Activated CD8-positive, alpha-beta T cell treated with anti-CD3 and anti-CD28 coated beads for 36 hours (primary cell): ENCODE data around the gene FAM107A. TPM values are rescaled to one million over a fixed set of nuclear protein-coding genes. Genes with fewer than 3 reads are reported as not detected.

Source experiments
- ATAC-seq: fragments of 200-7000 bp; cut with Tn5 transposase; one replicate; pipeline ENCODE4 v1.10.0; 2021; ENCODE audit warnings: mild to moderate bottlenecking, moderate library complexity
- CTCF ChIA-PET: fragments of 350-600 bp; sonication (Branson Sonifier 250); formaldehyde crosslinking; loops from one replicate; lab custom pipeline; 2021; ENCODE audit warnings: antibody characterized with exemption; lab: Charles Lee
- POLR2A ChIA-PET: fragments of 350-600 bp; sonication (Branson Sonifier 250); formaldehyde crosslinking; loops from one replicate; lab custom pipeline; 2021; ENCODE audit warnings: antibody characterized with exemption; lab: Charles Lee
- DNase-seq: peaks from one replicate; pipeline ENCODE4 v3.0.0-alpha.2; 2020
- H3K27ac Mint-ChIP-seq: one replicate; pipeline ENCODE4 v1.8.0; 2021; ENCODE audit warnings: mild to moderate bottlenecking, mixed read lengths
- H3K27me3 Mint-ChIP-seq: one replicate; pipeline ENCODE4 v1.8.0; 2021; ENCODE audit warnings: mixed read lengths
- H3K36me3 Mint-ChIP-seq: one replicate; pipeline ENCODE4 v1.8.0; 2021; ENCODE audit warnings: low read depth, mixed read lengths
- H3K4me1 Mint-ChIP-seq: one replicate; pipeline ENCODE4 v1.8.0; 2021; ENCODE audit warnings: low read depth, mixed read lengths
- H3K4me3 Mint-ChIP-seq: one replicate; pipeline ENCODE4 v1.8.0; 2021; ENCODE audit warnings: mild to moderate bottlenecking, moderate library complexity, mixed read lengths
- H3K9me3 Mint-ChIP-seq: one replicate; pipeline ENCODE4 v1.8.0; 2021; ENCODE audit warnings: mixed read lengths
- intact Hi-C: fragments of 100-400 bp; cut with micrococcal nuclease; formaldehyde crosslinking; loops from one replicate; pipeline ENCODE4 v1.10.0; 2022
- total RNA-seq, 2 experiments: library from RNA; stranded (reverse); gene quantifications; one replicate each; pipeline ENCODE4 v1.2.3, GENCODE V29; 2021
- TF ChIP-seq, protein P1 (sequence below): fragments of 200-600 bp; IDR thresholded peaks from one replicate; pipeline ENCODE4 v1.8.0; 2022; ENCODE audit warnings: antibody characterized with exemption, mild to moderate bottlenecking

FAM107A gene
- total RNA-seq, 2 experiments from 2014 or later: not detected

DNA sequence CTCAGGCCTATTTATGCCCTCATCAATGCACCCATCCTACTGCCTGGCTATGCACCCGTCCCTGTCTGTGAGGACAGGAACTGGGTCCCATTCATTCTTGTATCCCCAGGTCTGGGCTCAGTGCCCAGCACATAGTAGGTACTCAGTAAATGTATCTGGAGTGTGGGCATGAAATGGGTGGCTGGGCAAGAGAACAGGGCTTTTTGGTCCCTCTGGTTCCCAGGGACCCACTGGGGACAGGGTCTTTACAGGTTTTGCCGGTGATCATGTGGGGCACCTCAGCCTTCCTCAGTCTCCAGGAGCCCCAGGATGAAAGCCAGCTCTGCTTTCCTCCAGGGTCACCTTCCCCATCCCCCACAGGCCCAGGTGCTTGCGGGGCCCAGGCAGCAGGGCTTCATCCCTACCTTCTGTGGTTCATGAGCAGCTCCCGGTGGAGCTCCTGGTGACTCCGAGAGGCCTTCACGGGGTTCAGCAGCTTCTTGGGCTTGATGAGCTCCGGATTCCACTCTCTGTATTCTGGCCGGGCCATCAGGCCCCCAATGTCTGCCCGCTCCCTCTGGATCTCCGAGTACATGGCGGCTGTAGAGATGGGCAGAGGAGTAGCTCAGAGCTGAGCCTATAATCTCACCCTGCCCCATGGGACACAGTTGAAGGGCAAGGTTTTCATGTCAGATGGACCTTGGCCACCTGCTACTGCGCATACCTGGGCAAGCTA is 7.7 kb downstream of the FAM107A start:
- no peak overlapping the region for H3K4me3 Mint-ChIP-seq
- H3K27ac Mint-ChIP-seq: no peak overlapping the region
- peaks cover 1% of the 10 kb centered on the region for H3K27me3 Mint-ChIP-seq
- intact Hi-C loops: loop anchor here (2.0 kb wide), 1 partner anchor 61 kb away; no protein-coding TSS in a partner anchor
- POLR2A ChIA-PET: no interaction called here
- ATAC-seq (no peak), DNase-seq (no peak)
- CTCF ChIA-PET: interaction anchor here (0.5 to 9.5 kb wide), 23 partner anchors 9 to 492 kb away, joined by 3 to 161 read pairs (median 4); partner anchors contain the start of gene KCTD6
- peaks cover 4% of the 10 kb centered on the region for H3K4me1 Mint-ChIP-seq
- TF ChIP-seq, protein P1, sequence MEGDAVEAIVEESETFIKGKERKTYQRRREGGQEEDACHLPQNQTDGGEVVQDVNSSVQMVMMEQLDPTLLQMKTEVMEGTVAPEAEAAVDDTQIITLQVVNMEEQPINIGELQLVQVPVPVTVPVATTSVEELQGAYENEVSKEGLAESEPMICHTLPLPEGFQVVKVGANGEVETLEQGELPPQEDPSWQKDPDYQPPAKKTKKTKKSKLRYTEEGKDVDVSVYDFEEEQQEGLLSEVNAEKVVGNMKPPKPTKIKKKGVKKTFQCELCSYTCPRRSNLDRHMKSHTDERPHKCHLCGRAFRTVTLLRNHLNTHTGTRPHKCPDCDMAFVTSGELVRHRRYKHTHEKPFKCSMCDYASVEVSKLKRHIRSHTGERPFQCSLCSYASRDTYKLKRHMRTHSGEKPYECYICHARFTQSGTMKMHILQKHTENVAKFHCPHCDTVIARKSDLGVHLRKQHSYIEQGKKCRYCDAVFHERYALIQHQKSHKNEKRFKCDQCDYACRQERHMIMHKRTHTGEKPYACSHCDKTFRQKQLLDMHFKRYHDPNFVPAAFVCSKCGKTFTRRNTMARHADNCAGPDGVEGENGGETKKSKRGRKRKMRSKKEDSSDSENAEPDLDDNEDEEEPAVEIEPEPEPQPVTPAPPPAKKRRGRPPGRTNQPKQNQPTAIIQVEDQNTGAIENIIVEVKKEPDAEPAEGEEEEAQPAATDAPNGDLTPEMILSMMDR: no peak
- H3K9me3 Mint-ChIP-seq: no peaks in the 10 kb centered on the region
- no peaks in the 10 kb centered on the region for H3K36me3 Mint-ChIP-seq

GRCh38 chr3:58568572-58569286 is 8.5 kb downstream of the FAM107A start:
- intact Hi-C loops: loop anchor here (2.0 kb wide), 1 partner anchor 62 kb away; no protein-coding TSS in a partner anchor
- H3K27ac Mint-ChIP-seq: no peak overlapping the region

GRCh38 chr3:58567251-58567515 is 10.0 kb downstream of the FAM107A start:
- Mint-ChIP-seq H3K36me3 (no peaks in the 10 kb centered on the region), H3K27me3 (peaks cover 1% of the 10 kb centered on the region), H3K4me3 (no peak overlapping the region), H3K27ac (no peak overlapping the region), H3K4me1 (peaks cover 4% of the 10 kb centered on the region), H3K9me3 (no peaks in the 10 kb centered on the region)
- ATAC-seq (no peak), DNase-seq (no peak)
- TF ChIP-seq, protein P1: no peak
- intact Hi-C loops: no loop called here
- POLR2A ChIA-PET: no interaction called here
- CTCF ChIA-PET: interaction anchor here (1.0 to 9.5 kb wide), 13 partner anchors 9 to 420 kb away, joined by 3 to 161 read pairs (median 5); no protein-coding TSS in a partner anchor

More at GRCh38 chr3:58568572-58569286, 8.5 kb downstream of the FAM107A start:
- DNase-seq (peak; percentile 83), ATAC-seq (peak; percentile 61)
- Mint-ChIP-seq H3K36me3 (no peaks in the 10 kb centered on the region), H3K9me3 (no peaks in the 10 kb centered on the region), H3K4me3 (no peak overlapping the region), H3K27me3 (peaks cover 1% of the 10 kb centered on the region), H3K4me1 (peaks cover 4% of the 10 kb centered on the region)
- CTCF ChIA-PET: interaction anchor here (0.7 to 9.5 kb wide), 32 partner anchors 9 to 493 kb away, joined by 3 to 161 read pairs (median 4); partner anchors contain the start of genes HTD2, KCTD6 and RPP14
- TF ChIP-seq, protein P1: peak; percentile 94
- POLR2A ChIA-PET: no interaction called here

DNA sequence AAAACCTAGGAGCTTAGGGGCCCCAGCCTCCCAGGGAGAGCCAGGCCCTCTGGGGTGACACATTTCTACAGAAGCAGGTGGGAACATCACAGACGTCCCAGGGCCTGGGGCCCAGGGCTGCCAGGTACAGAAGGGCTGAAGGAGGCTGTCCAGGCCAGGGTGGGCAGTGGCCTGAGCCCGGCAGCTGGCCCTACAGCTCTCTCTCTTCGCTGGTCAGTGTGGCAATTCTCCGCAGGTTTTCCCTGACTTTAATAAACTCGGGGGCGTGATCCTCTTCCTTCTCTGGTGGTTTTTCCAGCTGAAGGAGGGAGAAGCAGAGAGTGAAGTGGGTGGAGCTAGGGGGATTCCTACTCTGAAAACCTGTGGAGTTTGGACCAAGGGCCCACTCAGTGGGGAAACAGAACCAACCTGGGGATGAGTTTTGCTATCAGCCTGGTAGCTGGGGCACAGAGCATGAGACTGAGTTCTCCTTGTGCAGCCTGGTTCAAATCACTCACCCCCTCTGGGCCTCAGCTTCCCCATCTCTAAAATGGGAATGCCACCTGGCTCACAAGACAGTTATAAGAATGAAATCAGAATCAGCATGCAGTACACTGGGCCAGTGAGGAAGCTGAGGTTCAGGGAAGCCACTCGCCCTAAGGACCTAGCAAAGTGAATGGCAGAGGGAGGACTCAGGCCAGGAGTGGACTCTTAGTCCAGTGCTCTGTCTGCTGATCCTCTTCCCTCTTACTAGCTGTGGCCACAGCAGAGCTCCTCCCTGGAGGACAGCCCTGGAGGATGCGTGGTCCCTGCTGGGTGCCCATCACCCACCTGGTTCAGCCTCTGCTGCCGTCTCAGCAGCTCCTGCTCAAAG is 10.6 kb downstream of the FAM107A start:
- H3K36me3 Mint-ChIP-seq: no peaks in the 10 kb centered on the region
- H3K9me3 Mint-ChIP-seq: no peaks in the 10 kb centered on the region
- DNase-seq: no peak
- intact Hi-C loops: no loop called here
- ATAC-seq: no peak
- no peak overlapping the region for H3K4me3 Mint-ChIP-seq
- TF ChIP-seq, protein P1: no peak
- no peak overlapping the region for H3K27ac Mint-ChIP-seq
- ChIA-PET POLR2A (interaction anchor here (0.6 kb wide), 1 partner anchor 545 kb away, joined by 3 read pairs; no protein-coding TSS in a partner anchor), CTCF (interaction anchor here (1.0 to 9.5 kb wide), 11 partner anchors 9 to 74 kb away, joined by 3 to 161 read pairs (median 5); no protein-coding TSS in a partner anchor)
- H3K4me1 Mint-ChIP-seq: peaks cover 4% of the 10 kb centered on the region
- H3K27me3 Mint-ChIP-seq: peaks cover 1% of the 10 kb centered on the region
